NCI-H2107 treated with DMSO at 0.1 percent for 48 hours (cell line): ENCODE data around the gene AQP9.
"Not testable (repeated sequence)": the region's sequence is repeated elsewhere in the genome, so short reads cannot be mapped to it uniquely, and the experiment has no call there.

Experiments
- DNase-seq: peaks from one replicate; lab custom pipeline; 2025; ENCODE audit not compliant: unreplicated experiment; lab: John Stamatoyannopoulos, UW

Gene AQP9

GRCh38 chr15:58179206-58179605 is 41.0 kb downstream of the AQP9 start:
- DNase-seq: no peak

- DNase-seq: no peak
Measured at GRCh38 chr15:58179741-58180381, 41.7 kb downstream of the AQP9 start.

GRCh38 chr15:58182460-58183163 is 44.4 kb downstream of the AQP9 start:
- DNase-seq: peak; percentile 15

GRCh38 chr15:58185439-58185838 is 47.3 kb downstream of the AQP9 start:
- no peak for DNase-seq

- no peak for DNase-seq
Measured at GRCh38 chr15:58189148-58189811, 51.1 kb downstream of the AQP9 start.

- DNase-seq: no peak
Measured at GRCh38 chr15:58190419-58190818, 52.2 kb downstream of the AQP9 start.

GRCh38 chr15:58193636-58194035 is 55.5 kb downstream of the AQP9 start:
- not testable (repeated sequence) for DNase-seq

- no peak for DNase-seq
Measured at GRCh38 chr15:58200739-58201138, 62.6 kb downstream of the AQP9 start.

GRCh38 chr15:58201516-58201915 is 63.3 kb downstream of the AQP9 start:
- no peak for DNase-seq

GRCh38 chr15:58203537-58203936 is 65.4 kb downstream of the AQP9 start:
- no peak for DNase-seq

GRCh38 chr15:58206151-58206550 is 68.0 kb downstream of the AQP9 start:
- no peak for DNase-seq

- not testable (repeated sequence) for DNase-seq
Measured at GRCh38 chr15:58208217-58208616, 70.0 kb downstream of the AQP9 start.

- not testable (repeated sequence) for DNase-seq
Measured at GRCh38 chr15:58209007-58209481, 70.9 kb downstream of the AQP9 start.

- DNase-seq: not testable (repeated sequence)
Measured at GRCh38 chr15:58210031-58210430, 71.8 kb downstream of the AQP9 start.

- peak; percentile 28 for DNase-seq
Measured at GRCh38 chr15:58212909-58213526, 74.8 kb downstream of the AQP9 start.

GRCh38 chr15:58213587-58214338 is 75.6 kb downstream of the AQP9 start:
- no peak for DNase-seq

- no peak for DNase-seq
Measured at GRCh38 chr15:58214591-58215340, 76.6 kb downstream of the AQP9 start.

- DNase-seq: no peak
Measured at GRCh38 chr15:58217460-58217859, 79.3 kb downstream of the AQP9 start.

- no peak for DNase-seq
Measured at GRCh38 chr15:58221591-58222241, 83.5 kb downstream of the AQP9 start.

- DNase-seq: peak; percentile 23
Measured at GRCh38 chr15:58222679-58223078, 84.5 kb downstream of the AQP9 start.
